ENCODE data around the gene SORCS2. TPM values are rescaled to one million over a fixed set of nuclear protein-coding genes. Genes with fewer than 3 reads are reported as not detected.

SORCS2 gene
- total RNA-seq, 2 donors from 2014 or later: 1.0 to 4.4 TPM

DNA sequence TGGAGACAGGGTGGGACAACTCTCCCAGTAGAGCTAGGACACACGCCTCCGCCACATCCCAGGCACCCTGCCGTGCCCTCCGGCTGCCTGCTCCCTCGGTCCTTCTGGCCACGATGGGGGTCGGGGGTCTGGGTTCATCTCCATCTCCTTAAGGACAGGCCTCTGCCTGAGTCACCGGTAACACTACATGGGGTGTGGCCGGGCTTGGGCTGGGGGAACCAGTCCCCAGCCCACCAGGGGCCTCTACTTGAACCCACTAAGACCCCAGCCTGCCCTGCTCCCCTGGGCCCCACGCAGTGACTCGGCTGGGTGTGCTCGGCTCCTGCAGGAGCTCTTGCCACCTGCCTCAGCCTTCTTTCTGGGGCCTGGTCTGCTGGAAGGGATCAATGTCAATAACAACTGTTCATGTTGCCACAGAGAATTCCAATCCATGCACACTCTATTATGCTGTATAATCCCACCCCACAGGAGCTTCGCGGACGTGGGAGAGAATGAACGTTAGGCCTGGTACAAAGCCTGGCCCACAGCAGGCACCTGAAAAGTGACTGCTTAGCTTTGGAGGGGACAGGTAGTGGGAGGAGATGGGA, 420.1 kb downstream of the SORCS2 start:
- no peaks in the 10 kb centered on the region for H3K9me3 ChIP-seq
- no peaks in the 10 kb centered on the region for H3K4me1 ChIP-seq (replicated peaks)
- intact Hi-C loops (cut with DNase I): no loop called here
- no peak overlapping the region for H3K27ac ChIP-seq
- H3K4me3 ChIP-seq: no peak overlapping the region
- no peak for DNase-seq (ENCODE audit: low spot score)
- TF ChIP-seq, protein P1, sequence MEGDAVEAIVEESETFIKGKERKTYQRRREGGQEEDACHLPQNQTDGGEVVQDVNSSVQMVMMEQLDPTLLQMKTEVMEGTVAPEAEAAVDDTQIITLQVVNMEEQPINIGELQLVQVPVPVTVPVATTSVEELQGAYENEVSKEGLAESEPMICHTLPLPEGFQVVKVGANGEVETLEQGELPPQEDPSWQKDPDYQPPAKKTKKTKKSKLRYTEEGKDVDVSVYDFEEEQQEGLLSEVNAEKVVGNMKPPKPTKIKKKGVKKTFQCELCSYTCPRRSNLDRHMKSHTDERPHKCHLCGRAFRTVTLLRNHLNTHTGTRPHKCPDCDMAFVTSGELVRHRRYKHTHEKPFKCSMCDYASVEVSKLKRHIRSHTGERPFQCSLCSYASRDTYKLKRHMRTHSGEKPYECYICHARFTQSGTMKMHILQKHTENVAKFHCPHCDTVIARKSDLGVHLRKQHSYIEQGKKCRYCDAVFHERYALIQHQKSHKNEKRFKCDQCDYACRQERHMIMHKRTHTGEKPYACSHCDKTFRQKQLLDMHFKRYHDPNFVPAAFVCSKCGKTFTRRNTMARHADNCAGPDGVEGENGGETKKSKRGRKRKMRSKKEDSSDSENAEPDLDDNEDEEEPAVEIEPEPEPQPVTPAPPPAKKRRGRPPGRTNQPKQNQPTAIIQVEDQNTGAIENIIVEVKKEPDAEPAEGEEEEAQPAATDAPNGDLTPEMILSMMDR (IDR thresholded peaks at IDR 0.05): no peak
- TF ChIP-seq POLR2A (IDR thresholded peaks at IDR 0.05): no peak
- no peak for TF ChIP-seq POLR2AphosphoS5 (IDR thresholded peaks at IDR 0.05)
- H3K27me3 ChIP-seq (replicated peaks; ENCODE audit: insufficient read depth): no peaks in the 10 kb centered on the region
- H3K36me3 ChIP-seq: no peaks in the 10 kb centered on the region
- WGBS: 90% methylated on average over 16 of the region's 16 CpGs

DNA sequence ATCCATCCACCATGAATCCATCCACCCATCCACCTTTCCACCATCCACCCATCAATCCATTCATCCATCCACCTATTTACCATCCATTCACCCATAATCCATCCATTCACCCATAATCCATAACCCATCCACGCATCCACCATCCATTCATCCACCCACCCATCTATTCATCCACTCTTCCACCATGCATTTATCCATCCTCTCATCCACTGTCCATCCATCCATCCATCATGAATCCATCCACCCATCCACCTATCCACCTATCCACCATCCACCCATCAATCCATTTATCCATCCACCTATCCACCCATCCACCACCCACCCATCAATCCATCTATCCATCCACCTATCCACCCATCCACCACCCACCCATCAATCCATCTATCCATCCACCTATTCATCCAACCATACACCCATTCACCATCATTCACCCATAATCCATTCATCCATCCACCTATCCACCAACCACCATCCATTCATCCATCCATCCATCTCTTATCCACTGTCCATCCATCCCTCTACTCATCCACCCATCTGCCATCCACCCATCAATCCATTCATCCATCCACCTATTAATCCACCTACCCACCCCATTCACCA, 422.1 kb downstream of the SORCS2 start:
- Histone ChIP-seq H3K27me3 (replicated peaks; ENCODE audit: insufficient read depth) (no peaks in the 10 kb centered on the region), H3K36me3 (no peaks in the 10 kb centered on the region), H3K27ac (no peak overlapping the region), H3K4me1 (replicated peaks) (no peaks in the 10 kb centered on the region), H3K4me3 (no peak overlapping the region), H3K9me3 (no peaks in the 10 kb centered on the region)
- intact Hi-C loops (cut with DNase I): no loop called here
- 95% methylated on average over 1 of the region's 1 CpG for WGBS
- DNase-seq (ENCODE audit: low spot score): no peak
- TF ChIP-seq POLR2AphosphoS5 (IDR thresholded peaks at IDR 0.05) (no peak), POLR2A (IDR thresholded peaks at IDR 0.05) (no peak)
- TF ChIP-seq, protein P1 (IDR thresholded peaks at IDR 0.05): no peak

DNA sequence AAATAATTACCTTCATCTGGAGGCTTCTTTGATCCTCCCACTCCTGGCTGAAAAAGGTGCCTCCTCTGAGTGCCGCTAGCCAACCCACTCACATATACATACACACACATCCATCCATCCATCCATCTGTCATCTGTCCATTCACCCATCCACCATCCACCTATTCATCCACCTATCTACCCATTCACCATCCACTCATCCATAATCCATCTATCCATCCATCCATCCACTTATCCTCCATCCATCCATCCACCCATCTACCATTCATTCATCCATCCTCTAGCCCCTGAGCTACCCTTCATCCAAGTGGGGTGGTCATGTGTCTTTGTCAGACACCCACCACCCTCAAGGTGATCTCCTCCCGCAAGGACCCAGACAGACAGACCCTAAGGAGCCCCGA, 423.9 kb downstream of the SORCS2 start:
- H3K4me1 ChIP-seq (replicated peaks): no peaks in the 10 kb centered on the region
- H3K36me3 ChIP-seq: no peaks in the 10 kb centered on the region
- H3K9me3 ChIP-seq: no peaks in the 10 kb centered on the region
- DNase-seq (ENCODE audit: low spot score): no peak
- intact Hi-C loops (cut with DNase I): no loop called here
- H3K27me3 ChIP-seq (replicated peaks; ENCODE audit: insufficient read depth): peaks cover 1% of the 10 kb centered on the region
- H3K27ac ChIP-seq: no peak overlapping the region
- TF ChIP-seq, protein P1 (IDR thresholded peaks at IDR 0.05): no peak
- TF ChIP-seq POLR2AphosphoS5 (IDR thresholded peaks at IDR 0.05) (no peak), POLR2A (IDR thresholded peaks at IDR 0.05) (no peak)
- H3K4me3 ChIP-seq: no peak overlapping the region
- WGBS: 86% methylated on average over 3 of the region's 3 CpGs

DNA sequence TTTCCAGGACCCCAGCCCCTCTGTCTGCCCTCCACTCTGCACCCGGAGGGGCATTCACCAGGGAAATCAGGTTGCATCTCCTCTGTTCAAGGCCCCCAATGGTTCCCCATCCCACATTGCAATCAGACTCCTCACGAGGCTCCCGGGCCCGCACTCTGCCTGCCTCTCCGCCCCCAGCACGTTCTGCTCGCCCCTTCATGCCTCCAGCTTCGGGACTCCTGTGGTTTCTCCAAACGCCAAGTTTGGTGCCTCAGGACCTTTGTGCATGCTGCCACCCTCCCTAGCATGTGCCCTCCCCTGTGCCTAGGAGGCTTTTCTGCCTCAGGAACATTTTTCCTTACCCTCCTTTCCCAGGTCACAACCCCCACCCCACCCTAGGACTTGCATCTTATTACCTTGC, 426.0 kb downstream of the SORCS2 start:
- peaks cover 1% of the 10 kb centered on the region for H3K27me3 ChIP-seq (replicated peaks; ENCODE audit: insufficient read depth)
- TF ChIP-seq POLR2AphosphoS5 (IDR thresholded peaks at IDR 0.05) (no peak), POLR2A (IDR thresholded peaks at IDR 0.05) (no peak)
- TF ChIP-seq, protein P1 (IDR thresholded peaks at IDR 0.05): no peak
- no peaks in the 10 kb centered on the region for H3K4me1 ChIP-seq (replicated peaks)
- no peak overlapping the region for H3K27ac ChIP-seq
- DNase-seq (ENCODE audit: low spot score): no peak
- 60% methylated on average over 9 of the region's 9 CpGs for WGBS
- intact Hi-C loops (cut with DNase I): no loop called here
- no peaks in the 10 kb centered on the region for H3K9me3 ChIP-seq
- H3K4me3 ChIP-seq: no peak overlapping the region
- H3K36me3 ChIP-seq: no peaks in the 10 kb centered on the region

Data from prostate gland (tissue), 2 donors.